Measurements from ENCODE around the gene SEMA5A. TPM values are rescaled to one million over a fixed set of nuclear protein-coding genes. Genes with fewer than 3 reads are reported as not detected.

Gene SEMA5A
- total RNA-seq, 1 donor from 2014 or later, result 5.4 TPM

DNA sequence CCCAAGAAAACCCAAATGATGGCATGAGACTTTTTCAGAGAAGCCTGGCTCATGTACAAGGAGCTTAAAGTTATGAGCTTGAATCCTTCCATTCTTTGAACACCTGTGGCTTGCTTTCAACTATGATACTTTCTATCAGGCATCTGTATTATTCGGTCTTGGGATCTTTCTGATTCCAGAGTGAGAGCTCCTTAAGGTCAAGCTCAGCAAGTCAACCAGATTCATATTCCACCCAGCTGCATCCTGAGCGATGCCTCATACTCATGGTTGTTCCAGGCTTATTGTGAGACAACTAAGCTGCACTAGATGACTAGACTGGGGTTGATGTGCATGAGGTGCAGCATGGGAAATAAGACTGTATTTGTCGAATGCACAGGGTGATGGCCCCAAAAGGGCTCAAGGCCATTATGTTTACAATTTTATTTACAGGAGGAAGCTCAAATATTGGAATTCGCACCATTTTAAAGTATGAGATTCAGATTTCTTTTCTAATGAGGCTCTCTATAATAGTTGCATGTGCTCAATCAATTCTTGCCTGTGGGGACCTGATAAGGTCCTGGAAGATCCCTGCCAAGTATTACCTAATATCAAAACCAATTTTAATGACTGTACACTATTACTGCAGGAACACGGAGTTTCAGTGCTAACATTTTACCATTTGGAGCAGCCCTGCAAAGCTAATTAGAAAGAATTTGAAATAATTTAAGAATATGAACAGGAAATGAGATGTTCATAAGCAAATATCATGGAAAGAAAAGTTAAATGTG is 453.8 kb downstream of the SEMA5A start:
- DNase-seq (ENCODE audit: extremely low read depth, low read depth, low spot score), result no peak

GRCh38 chr5:9090381-9091026 is 455.4 kb downstream of the SEMA5A start:
- no peak for DNase-seq (ENCODE audit: extremely low read depth, low read depth, low spot score)

DNA sequence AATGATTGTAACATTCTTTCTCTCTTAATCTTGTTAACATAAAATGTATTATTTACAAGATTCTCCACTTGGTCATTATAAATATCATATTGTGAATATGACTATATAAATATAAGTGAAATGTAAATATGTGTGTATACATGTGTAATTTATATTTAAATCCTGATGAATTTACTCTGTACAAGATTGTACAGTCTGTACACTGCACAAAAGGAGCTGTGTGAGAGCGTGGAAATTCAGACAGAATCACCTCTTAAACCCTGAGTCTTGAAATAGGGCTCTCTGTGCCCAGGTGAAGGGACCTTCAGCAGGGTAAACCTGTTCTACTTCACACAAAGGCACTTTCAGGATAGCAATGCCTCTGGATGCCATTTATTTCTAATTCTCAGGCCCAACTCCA is 456.0 kb downstream of the SEMA5A start:
- DNase-seq (ENCODE audit: extremely low read depth, low read depth, low spot score), result no peak

- DNase-seq (ENCODE audit: extremely low read depth, low read depth, low spot score), result no peak
Observed at GRCh38 chr5:9082996-9083395, 462.9 kb downstream of the SEMA5A start.

DNA sequence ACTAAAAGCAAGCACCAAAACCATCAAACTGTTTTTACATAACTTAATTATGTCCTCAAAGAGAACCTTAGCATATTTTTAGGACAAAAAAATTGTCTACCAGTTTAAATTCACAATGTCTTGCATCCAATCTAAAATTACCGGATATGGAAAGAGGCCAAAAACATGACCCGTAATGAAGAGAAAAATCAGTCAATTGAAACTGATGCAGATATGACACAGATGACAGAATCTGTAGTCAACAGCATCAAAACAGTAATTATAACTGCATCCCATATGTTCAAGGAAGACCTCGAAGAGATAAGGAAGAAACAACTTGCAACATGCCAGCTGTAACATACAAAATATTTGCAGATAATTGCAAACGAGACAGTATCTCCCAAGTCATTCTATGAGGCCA is 473.2 kb downstream of the SEMA5A start:
- no peak for DNase-seq (ENCODE audit: extremely low read depth, low read depth, low spot score)

GRCh38 chr5:9071524-9071923 is 474.4 kb downstream of the SEMA5A start:
- DNase-seq (ENCODE audit: extremely low read depth, low read depth, low spot score), result no peak

GRCh38 chr5:9071074-9071473 is 474.8 kb downstream of the SEMA5A start:
- DNase-seq (ENCODE audit: extremely low read depth, low read depth, low spot score), result no peak

GRCh38 chr5:9069650-9070049 is 476.2 kb downstream of the SEMA5A start:
- no peak for DNase-seq (ENCODE audit: extremely low read depth, low read depth, low spot score)

DNA sequence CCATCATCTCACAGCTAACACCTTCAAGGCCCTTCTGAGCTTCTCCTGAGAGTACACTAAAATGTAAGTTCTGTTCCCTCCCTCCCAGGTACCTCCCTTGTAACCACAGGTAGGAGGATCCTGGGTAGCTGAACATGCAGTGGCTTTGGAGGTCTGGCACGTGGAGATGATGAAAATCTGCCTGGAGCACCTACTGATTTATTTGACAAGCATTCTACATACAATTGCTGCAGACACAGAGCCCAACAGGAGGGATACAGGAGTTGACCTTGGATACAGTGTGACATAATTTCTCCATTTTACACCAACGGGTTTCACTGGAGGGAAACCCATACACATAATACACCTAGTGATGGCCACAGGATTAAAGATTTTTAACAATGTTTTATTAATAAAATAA is 478.7 kb downstream of the SEMA5A start:
- no peak for DNase-seq (ENCODE audit: extremely low read depth, low read depth, low spot score)

DNA sequence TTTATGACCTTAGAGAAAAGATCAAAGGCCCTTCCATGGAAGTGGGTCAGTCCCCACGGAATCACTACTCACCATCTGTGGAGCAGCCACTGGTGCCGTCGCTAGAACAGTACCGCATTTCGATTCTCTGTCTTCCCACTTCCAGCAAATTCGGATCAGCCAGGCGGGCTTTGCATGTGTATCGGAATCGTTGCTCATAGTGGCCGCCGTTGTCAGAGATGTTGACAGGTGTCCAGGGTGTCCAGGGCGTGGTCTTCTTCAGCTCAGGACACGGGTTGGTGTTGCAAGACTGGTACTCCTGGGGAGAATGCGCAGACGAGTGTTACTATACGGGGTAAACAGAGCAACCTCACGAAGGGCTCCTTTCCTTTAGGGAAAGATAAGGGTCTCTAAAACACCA is 479.5 kb downstream of the SEMA5A start:
- DNase-seq (ENCODE audit: extremely low read depth, low read depth, low spot score), result no peak

DNA sequence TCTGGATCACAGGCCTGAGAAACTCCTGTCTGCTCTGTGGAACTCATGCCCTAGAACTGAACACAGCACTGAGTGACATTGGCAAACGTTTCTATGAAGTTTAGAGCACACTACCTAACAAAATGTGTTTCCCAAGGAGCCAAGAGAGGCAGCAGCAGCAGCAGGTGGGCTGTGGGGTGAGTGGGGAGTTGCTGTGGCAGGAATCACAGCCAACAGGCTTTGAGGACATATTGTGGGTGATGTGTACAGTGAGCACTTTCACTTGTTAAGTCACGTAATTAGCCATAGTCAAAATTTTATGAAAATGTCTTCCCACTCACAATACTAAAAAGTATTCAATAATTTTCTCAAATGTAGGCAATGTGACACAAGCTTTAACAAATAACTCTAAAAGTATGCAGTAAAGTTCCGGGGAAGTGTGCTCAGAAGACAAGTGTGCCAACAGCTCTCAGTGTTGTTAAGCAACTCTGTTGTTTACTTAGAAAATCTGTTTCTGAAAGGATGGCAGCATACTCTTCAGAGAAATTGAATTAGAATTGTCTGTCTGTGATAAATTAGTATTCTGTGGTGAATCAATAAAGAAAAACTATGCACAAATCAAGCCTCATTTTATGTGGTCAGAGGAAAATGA is 482.1 kb downstream of the SEMA5A start:
- no peak for DNase-seq (ENCODE audit: extremely low read depth, low read depth, low spot score)

- DNase-seq (ENCODE audit: extremely low read depth, low read depth, low spot score), result no peak
Observed at GRCh38 chr5:9062873-9063272, 483.0 kb downstream of the SEMA5A start.

- DNase-seq (ENCODE audit: extremely low read depth, low read depth, low spot score), result no peak
Observed at GRCh38 chr5:9059920-9060691, 485.8 kb downstream of the SEMA5A start.

- no peak for DNase-seq (ENCODE audit: extremely low read depth, low read depth, low spot score)
Observed at GRCh38 chr5:9058666-9059065, 487.2 kb downstream of the SEMA5A start.

GRCh38 chr5:9058161-9058560 is 487.7 kb downstream of the SEMA5A start:
- DNase-seq (ENCODE audit: extremely low read depth, low read depth, low spot score), result no peak

GRCh38 chr5:9057406-9058000 is 488.4 kb downstream of the SEMA5A start:
- no peak for DNase-seq (ENCODE audit: extremely low read depth, low read depth, low spot score)

DNA sequence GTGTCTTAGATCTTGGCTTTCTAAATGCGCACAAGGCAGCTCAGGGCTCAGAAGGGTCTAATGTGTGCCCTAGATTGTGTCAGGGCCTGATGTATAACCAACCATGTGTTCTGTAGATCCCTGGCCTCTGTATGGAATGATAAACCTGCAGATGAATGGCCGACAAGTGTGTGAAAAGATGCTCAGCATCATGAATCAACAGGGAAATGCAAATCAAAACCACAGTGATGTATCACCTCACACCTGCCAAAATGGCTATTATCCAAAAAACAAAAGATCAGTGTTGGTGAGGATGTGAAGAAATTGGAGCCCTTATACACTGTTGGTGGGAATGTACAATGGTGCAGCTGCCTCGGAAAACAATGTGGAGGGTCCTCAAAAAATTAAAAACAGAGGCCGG is 489.8 kb downstream of the SEMA5A start:
- no peak for DNase-seq (ENCODE audit: extremely low read depth, low read depth, low spot score)

GRCh38 chr5:9054821-9055589 is 490.9 kb downstream of the SEMA5A start:
- no peak for DNase-seq (ENCODE audit: extremely low read depth, low read depth, low spot score)

DNA sequence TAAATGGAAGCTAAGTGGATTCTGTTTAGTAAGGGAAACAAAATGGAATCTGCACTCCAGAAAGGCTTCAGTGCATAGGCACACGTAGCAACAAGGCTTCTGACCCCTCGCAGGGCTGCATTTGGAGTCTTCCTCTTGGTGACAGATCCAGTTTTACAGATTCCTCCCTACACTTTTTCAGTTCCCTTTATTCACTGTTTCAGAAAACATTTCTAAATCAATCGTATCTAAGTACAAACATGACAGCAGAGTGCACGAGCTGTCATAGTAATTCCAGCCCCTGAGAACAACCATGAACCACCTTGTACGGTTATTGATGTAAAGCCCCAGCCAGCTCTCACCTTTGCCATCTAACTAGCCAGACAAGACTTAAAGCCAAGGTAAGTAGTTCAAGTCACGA is 491.6 kb downstream of the SEMA5A start:
- no peak for DNase-seq (ENCODE audit: extremely low read depth, low read depth, low spot score)

- DNase-seq (ENCODE audit: extremely low read depth, low read depth, low spot score), result no peak
Observed at GRCh38 chr5:9052421-9052820, 493.5 kb downstream of the SEMA5A start.

Measured in glomerular endothelial cell (primary cell).